Fibroblast of the conjunctiva (primary cell): ENCODE data around the gene PRDX4.
"Not testable (repeated sequence)": the region's sequence is repeated elsewhere in the genome, so short reads cannot be mapped to it uniquely, and the experiment has no call there.

Source experiments
- DNase-seq: peaks from one replicate; pipeline ENCODE4 v3.0.0-alpha.2; 2010; ENCODE audit warnings: low read depth

PRDX4 gene

GRCh38 chrX:23667239-23668177 lies at the start of gene PRDX4:
Gene PRDX4 (plus strand): TSS chrX:23667493. CDS start chrX:23667571, 78 bp downstream.
- DNase-seq, result peak; percentile 77

- no peak for DNase-seq
Measured at GRCh38 chrX:23621621-23622265, 45.5 kb upstream of the PRDX4 start.

- DNase-seq, result no peak
Measured at GRCh38 chrX:23623797-23624196, 43.5 kb upstream of the PRDX4 start.

- no peak for DNase-seq
Measured at GRCh38 chrX:23626651-23627050, 40.6 kb upstream of the PRDX4 start.

- no peak for DNase-seq
Measured at GRCh38 chrX:23628131-23628530, 39.2 kb upstream of the PRDX4 start.

GRCh38 chrX:23631136-23631535 lies 36.2 kb upstream of the PRDX4 start:
- DNase-seq, result no peak

GRCh38 chrX:23633834-23634580 lies 33.3 kb upstream of the PRDX4 start:
- no peak for DNase-seq

- DNase-seq, result no peak
Measured at GRCh38 chrX:23637187-23637586, 30.1 kb upstream of the PRDX4 start.

- DNase-seq, result no peak
Measured at GRCh38 chrX:23643020-23643419, 24.3 kb upstream of the PRDX4 start.

GRCh38 chrX:23644744-23645143 lies 22.5 kb upstream of the PRDX4 start:
- DNase-seq, result no peak

GRCh38 chrX:23656091-23656490 lies 11.2 kb upstream of the PRDX4 start:
- DNase-seq, result no peak

GRCh38 chrX:23656684-23657083 lies 10.6 kb upstream of the PRDX4 start:
- DNase-seq, result no peak

GRCh38 chrX:23659339-23659738 lies 8.0 kb upstream of the PRDX4 start:
- DNase-seq, result no peak

- not testable (repeated sequence) for DNase-seq
Measured at GRCh38 chrX:23660083-23660765, 7.1 kb upstream of the PRDX4 start.

GRCh38 chrX:23660766-23661132 lies 6.5 kb upstream of the PRDX4 start:
- DNase-seq, result no peak

GRCh38 chrX:23661671-23662070 lies 5.6 kb upstream of the PRDX4 start:
- DNase-seq, result no peak

GRCh38 chrX:23662187-23662586 lies 5.1 kb upstream of the PRDX4 start:
- DNase-seq, result no peak

GRCh38 chrX:23662853-23663252 lies 4.4 kb upstream of the PRDX4 start:
- DNase-seq, result peak; percentile 6

- DNase-seq, result no peak
Measured at GRCh38 chrX:23664496-23664895, 2.8 kb upstream of the PRDX4 start.

- DNase-seq, result no peak
Measured at GRCh38 chrX:23666282-23666681, 1.0 kb upstream of the PRDX4 start.

GRCh38 chrX:23668335-23668734 lies 1.0 kb downstream of the PRDX4 start:
- DNase-seq, result no peak

GRCh38 chrX:23670528-23670927 lies 3.2 kb downstream of the PRDX4 start:
- DNase-seq, result no peak
